Amygdala (tissue), 56 donors: ENCODE results near the gene KLHL13.

Source experiments
- DNase-seq, 56 donors: peaks; one replicate each; lab custom pipeline; 2025; lab: John Stamatoyannopoulos, UW

KLHL13 gene

DNA sequence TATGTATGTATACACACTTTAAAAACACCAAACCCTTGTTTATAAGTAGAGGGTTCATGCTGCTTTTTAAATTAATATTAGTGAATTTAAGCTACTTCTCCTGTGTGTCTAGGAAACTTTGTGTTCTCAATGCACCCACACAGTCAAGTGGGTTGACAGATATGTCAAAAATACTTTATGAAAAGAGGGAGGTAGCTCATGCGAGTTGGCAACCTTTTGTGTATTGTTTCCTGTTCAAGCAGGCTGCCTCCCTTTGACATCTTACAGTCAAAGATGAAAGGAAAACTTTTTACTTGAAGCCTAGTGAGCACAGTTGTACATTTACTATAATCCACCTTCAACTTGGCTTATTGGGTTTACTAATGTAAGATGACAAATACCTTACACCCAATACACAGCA is 218.4 kb downstream of the KLHL13 start:
- DNase-seq, result no peak

DNA sequence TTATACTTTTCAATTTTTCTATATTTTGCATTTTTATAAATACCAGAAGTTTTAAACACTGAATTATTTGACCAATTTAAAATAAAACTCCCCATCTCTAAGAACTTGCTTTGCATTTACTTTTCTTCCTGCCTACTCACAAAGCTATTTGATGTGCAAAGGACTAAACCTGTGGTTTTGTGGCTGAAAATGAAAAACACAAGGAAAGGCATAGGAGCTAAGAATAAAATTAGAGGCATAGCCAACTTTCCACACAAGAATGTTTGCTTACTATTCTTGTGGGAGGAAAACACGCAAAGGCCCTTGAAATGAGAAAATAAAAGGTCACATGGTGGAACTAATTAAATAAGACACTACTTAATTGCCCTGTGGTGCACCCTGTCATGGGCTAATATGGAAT is 221.2 kb downstream of the KLHL13 start:
- no peak for DNase-seq

DNA sequence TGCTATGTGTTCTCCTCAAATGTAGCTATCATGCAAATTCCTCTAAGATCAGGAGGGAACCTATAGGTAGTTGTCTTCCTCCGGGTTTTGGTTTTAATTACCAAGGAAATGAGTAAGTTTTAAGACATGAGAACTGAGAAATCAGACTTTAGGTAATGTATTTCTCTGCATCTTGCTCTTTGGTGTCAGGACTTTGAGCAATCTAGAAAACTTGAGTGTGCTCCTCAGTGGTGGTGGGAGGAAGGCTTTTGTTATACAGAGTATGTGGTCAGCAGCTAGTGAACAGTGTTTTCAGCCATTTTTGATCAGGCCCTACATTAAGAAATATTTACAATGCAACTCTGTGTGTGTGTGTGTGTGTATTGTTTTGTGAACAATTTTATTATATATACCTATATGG is 224.1 kb downstream of the KLHL13 start:
- no peak for DNase-seq

DNA sequence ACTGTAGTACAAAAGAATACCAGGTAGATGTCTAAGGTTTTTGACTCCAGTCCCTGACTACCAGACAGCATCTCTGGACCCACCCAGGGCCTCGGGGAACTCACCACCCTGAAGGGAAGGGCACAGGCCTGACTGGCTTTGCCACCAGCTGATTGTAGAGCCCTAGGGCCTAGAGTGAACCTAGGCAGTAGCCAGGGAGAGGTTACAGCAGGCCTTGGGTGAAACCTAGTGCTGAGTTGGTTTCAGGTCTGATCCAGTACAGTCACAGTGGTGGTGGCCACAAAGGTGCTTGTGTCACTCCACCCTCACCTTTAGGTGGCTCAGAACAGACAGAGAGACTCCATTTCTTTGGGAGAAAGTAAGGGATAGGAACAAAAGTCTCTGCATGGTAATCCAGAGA is 244.8 kb downstream of the KLHL13 start:
- no peak for DNase-seq

DNA sequence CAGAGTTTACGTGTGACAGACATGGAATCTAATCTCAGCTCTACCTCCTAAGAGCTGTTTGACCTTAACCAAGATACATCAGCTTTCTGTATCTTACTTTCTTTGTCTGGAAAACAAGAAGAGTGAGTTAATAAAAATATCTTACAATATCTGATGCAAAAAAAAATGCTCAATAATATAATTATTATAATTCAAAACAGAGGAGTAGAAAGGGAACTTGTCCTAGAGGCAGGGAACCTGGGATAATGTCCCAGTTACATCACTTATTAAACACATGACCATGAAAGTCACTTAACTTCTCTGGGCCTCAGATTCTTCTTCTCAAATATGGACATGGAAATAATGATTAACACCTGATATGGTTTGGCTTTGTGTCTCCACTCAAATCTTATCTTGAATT is 256.1 kb downstream of the KLHL13 start:
- DNase-seq, result no peak

DNA sequence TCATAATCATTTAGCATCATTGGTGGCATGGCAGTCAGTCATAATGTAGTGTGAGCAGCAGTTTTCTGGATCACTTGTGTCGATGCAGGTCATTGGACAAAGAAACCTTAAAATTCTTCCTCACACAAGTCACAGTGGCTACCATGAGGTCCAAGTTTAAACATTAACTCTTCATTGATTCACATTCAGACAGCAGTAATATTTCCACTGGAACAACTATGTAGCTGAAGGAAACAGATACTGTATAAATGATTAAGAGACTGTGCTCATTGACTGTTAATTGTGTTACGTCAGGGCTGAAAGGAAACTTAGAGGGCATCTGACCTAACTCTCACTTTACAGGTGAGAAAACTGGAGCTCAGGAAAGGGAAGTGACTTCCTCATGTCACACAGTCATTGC is 261.8 kb downstream of the KLHL13 start:
- DNase-seq, result no peak

DNA sequence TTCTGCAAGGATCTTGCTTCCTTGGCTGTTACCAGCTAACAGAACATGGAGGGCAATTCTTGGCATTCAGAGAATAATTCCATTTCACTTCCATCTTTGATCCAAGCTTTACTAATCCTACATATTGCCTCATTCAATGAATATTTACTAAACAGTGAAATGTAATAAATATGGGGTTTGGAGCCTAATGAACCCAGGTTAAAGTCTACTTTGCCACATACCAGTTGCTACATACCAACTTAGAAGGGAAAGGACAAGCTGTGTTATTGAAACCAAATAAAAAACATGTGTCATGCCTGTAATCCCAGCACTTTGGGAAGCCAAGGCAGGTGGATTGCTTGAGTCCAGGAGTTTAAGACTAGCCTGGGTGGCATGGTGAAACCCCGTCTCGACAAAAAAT is 265.6 kb downstream of the KLHL13 start:
- DNase-seq, result no peak
